Fibroblast of pulmonary artery (primary cell): ENCODE data around the gene AMMECR1L.
"Not testable (repeated sequence)": the region's sequence is repeated elsewhere in the genome, so short reads cannot be mapped to it uniquely, and the experiment has no call there.

Experiments used
- DNase-seq: peaks from one replicate; pipeline ENCODE4 v3.0.0-alpha.2; 2010; ENCODE audit warnings: low read depth
- H3K4me3 ChIP-seq: replicated peaks from 2 replicates; pipeline ENCODE4 v1.5.1; 2011; ENCODE audit warnings: low read depth, mild to moderate bottlenecking, control low read depth, low read length, moderate library complexity
- CTCF ChIP-seq: IDR thresholded peaks from 2 replicates; pipeline ENCODE4 v1.5.1; 2011; ENCODE audit warnings: mild to moderate bottlenecking, control low read depth, low read length, inconsistent platforms; ENCODE audit errors: missing control alignments

AMMECR1L gene

GRCh38 chr2:127911737-127912136, 26.0 kb upstream of the AMMECR1L start:
- no peak for DNase-seq
- no peak overlapping the region for H3K4me3 ChIP-seq
- no peak for TF ChIP-seq CTCF

- DNase-seq, result no peak
- TF ChIP-seq CTCF, result no peak
- no peak overlapping the region for H3K4me3 ChIP-seq
Observed at GRCh38 chr2:127910415-127910814, 24.7 kb upstream of the AMMECR1L start.

GRCh38 chr2:127909019-127909418, 23.3 kb upstream of the AMMECR1L start:
- DNase-seq, result no peak
- H3K4me3 ChIP-seq, result no peak overlapping the region
- no peak for TF ChIP-seq CTCF

GRCh38 chr2:127907733-127908400, 22.1 kb upstream of the AMMECR1L start:
- not testable (repeated sequence) for DNase-seq

GRCh38 chr2:127906206-127906926, 20.6 kb upstream of the AMMECR1L start:
- DNase-seq, result no peak
- TF ChIP-seq CTCF, result no peak
- no peak overlapping the region for H3K4me3 ChIP-seq

More at GRCh38 chr2:127907733-127908400, 22.1 kb upstream of the AMMECR1L start:
- not testable (repeated sequence) for H3K4me3 ChIP-seq

- H3K4me3 ChIP-seq, result no peak overlapping the region
- no peak for TF ChIP-seq CTCF
- peak; percentile 48 for DNase-seq
Observed at GRCh38 chr2:127901339-127902056, 15.7 kb upstream of the AMMECR1L start.

GRCh38 chr2:127897531-127898211, 11.9 kb upstream of the AMMECR1L start:
- TF ChIP-seq CTCF, result no peak
- H3K4me3 ChIP-seq, result no peak overlapping the region
- no peak for DNase-seq
